Smooth muscle cell (in vitro differentiated cells): Measurements from ENCODE around the gene WIPF3. TPM values are rescaled to one million over a fixed set of nuclear protein-coding genes. Genes with fewer than 3 reads are reported as not detected.

Experiments used
- DNase-seq: peaks from one replicate; lab custom pipeline; 2025; ENCODE audit not compliant: unreplicated experiment; lab: John Stamatoyannopoulos, UW
- H2AFZ ChIP-seq: fragments of 200-600 bp; sonication (generic); 2 replicates; pipeline ENCODE4 v1.6.0; 2016; ENCODE audit warnings: antibody characterized with exemption, low read depth, mild to moderate bottlenecking
- H3F3A ChIP-seq: fragments of 200-600 bp; sonication (generic); 2 replicates; pipeline ENCODE4 v1.6.0; 2017; ENCODE audit warnings: antibody characterized with exemption, low read depth
- H3K27ac ChIP-seq: fragments of 200-600 bp; sonication (generic); 2 replicates; pipeline ENCODE4 v1.5.1; 2016; ENCODE audit warnings: low read depth, mild to moderate bottlenecking
- H3K27me3 ChIP-seq: fragments of 200-600 bp; sonication (generic); 2 replicates; pipeline ENCODE4 v1.6.1; 2016; ENCODE audit warnings: low read depth, mild to moderate bottlenecking
- H3K36me3 ChIP-seq: fragments of 200-600 bp; sonication (generic); 2 replicates; pipeline ENCODE4 v1.5.1; 2016; ENCODE audit warnings: low read depth
- H3K4me1 ChIP-seq: fragments of 200-600 bp; sonication (generic); 2 replicates; pipeline ENCODE4 v1.5.1; 2016; ENCODE audit warnings: low read depth
- H3K4me2 ChIP-seq: fragments of 200-600 bp; sonication (generic); 2 replicates; pipeline ENCODE4 v1.6.0; 2016; ENCODE audit warnings: mild to moderate bottlenecking
- H3K4me3 ChIP-seq: fragments of 200-600 bp; sonication (generic); 2 replicates; pipeline ENCODE4 v1.5.1; 2016; ENCODE audit warnings: mild to moderate bottlenecking
- H3K79me2 ChIP-seq: fragments of 200-600 bp; sonication (generic); 2 replicates; pipeline ENCODE4 v1.6.0; 2016; ENCODE audit warnings: low read depth, mild to moderate bottlenecking
- H3K9ac ChIP-seq: fragments of 200-600 bp; sonication (generic); 2 replicates; pipeline ENCODE4 v1.6.0; 2016; ENCODE audit warnings: low read depth
- H3K9me3 ChIP-seq: fragments of 200-600 bp; sonication (generic); replicated peaks from 2 replicates; pipeline ENCODE4 v1.5.1; 2016; ENCODE audit warnings: low read depth
- H4K20me1 ChIP-seq: fragments of 200-600 bp; sonication (generic); 2 replicates; pipeline ENCODE4 v1.6.0; 2016; ENCODE audit warnings: low read depth
- WGBS: methylation state at CpG from one replicate; pipeline ENCODE4 v1.1.7; 2016; ENCODE audit warnings: low lambda C conversion rate; 5-methylcytosine and 5-hydroxymethylcytosine counted together
- polyA plus RNA-seq: library from polyadenylated mRNA; unstranded; fragments of >200 nt; fragmentation: Nextera tagmentation; extraction: Ambion mirVana; gene quantifications from 2 replicates; pipeline ENCODE4 v1.2.1, GENCODE V29; 2016
- total RNA-seq: library from RNA; depleted of rRNA; stranded (reverse); fragments of >200 nt; gene quantifications from 2 replicates; pipeline ENCODE4 v1.2.3, GENCODE V29; 2014
- TF ChIP-seq, protein P1 (sequence below): fragments of 200-600 bp; sonication (generic); IDR thresholded peaks from 2 replicates; pipeline ENCODE4 v1.5.1; 2017; ENCODE audit warnings: borderline replicate concordance, mild to moderate bottlenecking, antibody characterized with exemption; ENCODE audit not compliant: insufficient read depth, poor library complexity, severe bottlenecking

Gene WIPF3
- total and polyA plus RNA-seq, 2 experiments from 2014 or later, result 0.22 TPM; not detected in 1

DNA sequence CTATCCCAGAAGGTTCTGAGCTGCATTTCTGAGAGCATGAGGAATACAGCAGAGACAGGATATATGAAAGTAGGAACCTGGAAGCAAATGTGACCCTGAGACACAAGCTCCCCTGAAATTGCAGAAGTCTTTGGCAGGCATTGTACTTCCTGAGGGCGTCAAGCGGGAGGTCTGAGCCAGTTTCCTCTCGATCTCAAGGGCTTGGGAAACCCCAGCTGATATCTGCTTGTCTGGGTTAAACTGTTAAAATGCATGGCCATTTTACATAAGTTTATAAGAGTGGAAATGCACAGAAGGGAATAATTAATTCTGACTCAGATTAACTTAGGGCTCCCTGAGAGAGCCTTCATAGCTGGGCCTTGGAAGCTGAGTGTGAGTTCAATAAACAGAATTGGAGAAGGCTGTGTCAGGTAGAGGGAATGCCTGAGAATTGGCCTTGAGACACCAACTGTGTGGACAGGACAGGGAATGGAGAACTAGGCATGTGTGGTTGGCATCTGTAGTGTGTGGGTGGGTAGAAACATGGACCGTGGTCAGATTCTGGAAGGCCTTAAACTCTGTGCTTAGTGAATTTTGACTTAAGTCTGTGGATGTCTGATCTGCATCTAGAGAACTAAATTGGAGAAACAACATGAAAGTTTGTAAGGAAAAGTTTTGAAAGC is 53.3 kb downstream of the WIPF3 start:
- Histone ChIP-seq H4K20me1 (no peaks in the 10 kb centered on the region), H3K4me2 (no peak overlapping the region), H2AFZ (no peak overlapping the region), H3K4me3 (no peak overlapping the region), H3K9ac (no peak overlapping the region), H3K9me3 (no peaks in the 10 kb centered on the region), H3F3A (no peaks in the 10 kb centered on the region), H3K4me1 (no peaks in the 10 kb centered on the region), H3K27ac (no peak overlapping the region), H3K36me3 (no peaks in the 10 kb centered on the region), H3K27me3 (no peaks in the 10 kb centered on the region), H3K79me2 (no peaks in the 10 kb centered on the region)
- WGBS, result 92% methylated on average over 4 of the region's 4 CpGs
- TF ChIP-seq, protein P1, sequence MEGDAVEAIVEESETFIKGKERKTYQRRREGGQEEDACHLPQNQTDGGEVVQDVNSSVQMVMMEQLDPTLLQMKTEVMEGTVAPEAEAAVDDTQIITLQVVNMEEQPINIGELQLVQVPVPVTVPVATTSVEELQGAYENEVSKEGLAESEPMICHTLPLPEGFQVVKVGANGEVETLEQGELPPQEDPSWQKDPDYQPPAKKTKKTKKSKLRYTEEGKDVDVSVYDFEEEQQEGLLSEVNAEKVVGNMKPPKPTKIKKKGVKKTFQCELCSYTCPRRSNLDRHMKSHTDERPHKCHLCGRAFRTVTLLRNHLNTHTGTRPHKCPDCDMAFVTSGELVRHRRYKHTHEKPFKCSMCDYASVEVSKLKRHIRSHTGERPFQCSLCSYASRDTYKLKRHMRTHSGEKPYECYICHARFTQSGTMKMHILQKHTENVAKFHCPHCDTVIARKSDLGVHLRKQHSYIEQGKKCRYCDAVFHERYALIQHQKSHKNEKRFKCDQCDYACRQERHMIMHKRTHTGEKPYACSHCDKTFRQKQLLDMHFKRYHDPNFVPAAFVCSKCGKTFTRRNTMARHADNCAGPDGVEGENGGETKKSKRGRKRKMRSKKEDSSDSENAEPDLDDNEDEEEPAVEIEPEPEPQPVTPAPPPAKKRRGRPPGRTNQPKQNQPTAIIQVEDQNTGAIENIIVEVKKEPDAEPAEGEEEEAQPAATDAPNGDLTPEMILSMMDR, result no peak
- no peak for DNase-seq

- Histone ChIP-seq H3K4me2 (no peak overlapping the region), H3K27ac (no peak overlapping the region), H3K9ac (no peak overlapping the region), H4K20me1 (no peaks in the 10 kb centered on the region), H3K4me3 (no peak overlapping the region), H2AFZ (no peak overlapping the region), H3K27me3 (no peaks in the 10 kb centered on the region), H3F3A (no peaks in the 10 kb centered on the region), H3K4me1 (no peaks in the 10 kb centered on the region), H3K79me2 (no peaks in the 10 kb centered on the region), H3K9me3 (no peaks in the 10 kb centered on the region), H3K36me3 (no peaks in the 10 kb centered on the region)
- TF ChIP-seq, protein P1, result no peak
- WGBS, result 95% methylated on average over 2 of the region's 2 CpGs
- DNase-seq, result no peak
Observed at GRCh38 chr7:29860186-29860585, 53.9 kb downstream of the WIPF3 start.

DNA sequence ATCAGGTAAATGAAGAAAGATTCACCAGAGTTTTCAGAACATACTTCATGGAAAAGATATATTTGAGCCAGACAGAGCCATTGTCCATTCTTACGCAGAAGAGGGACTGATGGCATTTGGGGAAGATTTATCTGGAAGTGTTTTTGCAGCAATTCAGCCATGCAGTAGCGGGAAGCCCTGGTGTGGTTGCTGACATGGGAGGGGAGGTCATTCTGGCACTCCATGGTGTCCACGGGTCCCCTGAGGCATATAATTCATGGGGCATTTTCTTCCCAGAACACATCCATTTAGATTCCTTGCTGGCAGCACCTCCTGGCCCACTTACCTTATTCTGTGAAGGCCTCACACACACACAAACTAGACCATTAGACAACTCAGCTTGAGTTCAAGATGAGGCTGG is 55.6 kb downstream of the WIPF3 start:
- Histone ChIP-seq H3K4me2 (no peak overlapping the region), H4K20me1 (no peaks in the 10 kb centered on the region), H3K27me3 (no peaks in the 10 kb centered on the region), H3K27ac (no peak overlapping the region), H3K79me2 (no peaks in the 10 kb centered on the region), H3K9me3 (no peaks in the 10 kb centered on the region), H3K4me1 (no peaks in the 10 kb centered on the region), H3F3A (no peaks in the 10 kb centered on the region), H3K4me3 (no peak overlapping the region), H3K36me3 (no peaks in the 10 kb centered on the region), H3K9ac (no peak overlapping the region), H2AFZ (no peak overlapping the region)
- TF ChIP-seq, protein P1, result no peak
- DNase-seq, result no peak
- WGBS, result 92% methylated on average over 3 of the region's 3 CpGs

GRCh38 chr7:29864656-29865055 is 58.3 kb downstream of the WIPF3 start:
- H2AFZ ChIP-seq, result peak overlapping the region; percentile 17
- no peak overlapping the region for H3K4me2 ChIP-seq
- H4K20me1 ChIP-seq, result no peaks in the 10 kb centered on the region
- no peaks in the 10 kb centered on the region for H3F3A ChIP-seq
- no peaks in the 10 kb centered on the region for H3K4me1 ChIP-seq
- 71% methylated on average over 2 of the region's 2 CpGs for WGBS
- H3K9me3 ChIP-seq, result no peaks in the 10 kb centered on the region
- H3K4me3 ChIP-seq, result no peak overlapping the region
- TF ChIP-seq, protein P1, result no peak
- no peaks in the 10 kb centered on the region for H3K36me3 ChIP-seq
- H3K79me2 ChIP-seq, result no peaks in the 10 kb centered on the region
- no peaks in the 10 kb centered on the region for H3K27me3 ChIP-seq
- DNase-seq, result no peak
- H3K9ac ChIP-seq, result no peak overlapping the region
- no peak overlapping the region for H3K27ac ChIP-seq
